Measurements from ENCODE around the gene RAB25. TPM values are rescaled to one million over a fixed set of nuclear protein-coding genes. Genes with fewer than 3 reads are reported as not detected.

Gene RAB25
- total RNA-seq, 1 experiment from 2014 or later = 18.1 TPM

- no TSS peak for BruUV-seq (replicated peaks)
- TF ChIP-seq EZH2phosphoT487 (IDR thresholded peaks at IDR 0.05; ENCODE audit: borderline replicate concordance, low read length) = no peak
- no peak for TF ChIP-seq EZH2 (IDR thresholded peaks at IDR 0.05; ENCODE audit: low read length, unreplicated experiment)
- no peak for TF ChIP-seq CTCF (conservative IDR thresholded peaks at IDR 0.05; ENCODE audit: low read depth, low read length)
- intact Hi-C loops (cut with micrococcal nuclease) = loop anchor here (5.0 kb wide), 1 partner anchor 62 kb away; no protein-coding TSS in a partner anchor
- Histone ChIP-seq H3K9ac (ENCODE audit: low read length) (no peak overlapping the region), H3K4me2 (ENCODE audit: low read length) (no peak overlapping the region), H3K4me3 (ENCODE audit: low read length) (no peak overlapping the region), H3K27ac (ENCODE audit: low read length) (no peak overlapping the region), H3K27me3 (ENCODE audit: low read length) (no peaks in the 10 kb centered on the region), H3K79me2 (ENCODE audit: low read length) (peaks cover 5% of the 10 kb centered on the region), H4K20me1 (ENCODE audit: low read length) (no peaks in the 10 kb centered on the region), H3F3A (ENCODE audit: low read length, unreplicated experiment) (no peaks in the 10 kb centered on the region), H3K4me1 (ENCODE audit: insufficient read depth, low read length) (peaks cover 10% of the 10 kb centered on the region; the same call in 1 of the 2 replicates), H2AFZ (ENCODE audit: low read length) (no peak overlapping the region), H3K36me3 (ENCODE audit: low read depth, low read length) (no peaks in the 10 kb centered on the region), H3K9me3 (ENCODE audit: low read length) (no peaks in the 10 kb centered on the region), H3K9me2 (replicated peaks; ENCODE audit: low read length) (no peaks in the 10 kb centered on the region)
- ChIA-PET POLR2A (ENCODE audit: unreplicated experiment) (interaction anchor here (0.6 kb wide), 1 partner anchor 88 kb away, joined by 8 read pairs; no protein-coding TSS in a partner anchor), CTCF (interaction anchor here (0.7 kb wide), 1 partner anchor 31 kb away, joined by 3 read pairs; no protein-coding TSS in a partner anchor)
- no peak for ATAC-seq
- DNase-seq = no peak
These were observed 3.7 kb downstream of the RAB25 start for GRCh38 chr1:156064615-156065014.

- H3K9ac ChIP-seq (ENCODE audit: low read length) = no peak overlapping the region
- no peaks in the 10 kb centered on the region for H3K36me3 ChIP-seq (ENCODE audit: low read depth, low read length)
- H3K79me2 ChIP-seq (ENCODE audit: low read length) = peaks cover 5% of the 10 kb centered on the region
- ChIA-PET CTCF (interaction anchor here (0.5 kb wide), 1 partner anchor 1328 kb away, joined by 5 read pairs; no protein-coding TSS in a partner anchor), POLR2A (ENCODE audit: unreplicated experiment) (no interaction called here)
- intact Hi-C loops (cut with micrococcal nuclease) = loop anchor here (5.0 kb wide), 1 partner anchor 63 kb away; no protein-coding TSS in a partner anchor
- H3F3A ChIP-seq (ENCODE audit: low read length, unreplicated experiment) = no peaks in the 10 kb centered on the region
- no peak for DNase-seq
- no peaks in the 10 kb centered on the region for H3K9me3 ChIP-seq (ENCODE audit: low read length)
- no peak overlapping the region for H3K27ac ChIP-seq (ENCODE audit: low read length)
- H3K4me1 ChIP-seq (ENCODE audit: insufficient read depth, low read length) = peaks cover 10% of the 10 kb centered on the region; the same call in 1 of the 2 replicates
- ATAC-seq = no peak
- H4K20me1 ChIP-seq (ENCODE audit: low read length) = no peaks in the 10 kb centered on the region
- H3K4me2 ChIP-seq (ENCODE audit: low read length) = no peak overlapping the region
- no peaks in the 10 kb centered on the region for H3K27me3 ChIP-seq (ENCODE audit: low read length)
- no TSS peak for BruUV-seq (replicated peaks)
- TF ChIP-seq EZH2 (IDR thresholded peaks at IDR 0.05; ENCODE audit: low read length, unreplicated experiment) (no peak), CTCF (conservative IDR thresholded peaks at IDR 0.05; ENCODE audit: low read depth, low read length) (no peak), EZH2phosphoT487 (IDR thresholded peaks at IDR 0.05; ENCODE audit: borderline replicate concordance, low read length) (no peak)
- H3K9me2 ChIP-seq (replicated peaks; ENCODE audit: low read length) = no peaks in the 10 kb centered on the region
- no peak overlapping the region for H3K4me3 ChIP-seq (ENCODE audit: low read length)
- no peak overlapping the region for H2AFZ ChIP-seq (ENCODE audit: low read length)
These were observed 4.3 kb downstream of the RAB25 start for GRCh38 chr1:156065212-156065611.

GRCh38 chr1:156065871-156066270, 4.9 kb downstream of the RAB25 start:
- intact Hi-C loops (cut with micrococcal nuclease) = loop anchor here (1.0 to 5.0 kb wide), 2 partner anchors 64 to 128 kb away; no protein-coding TSS in a partner anchor
- Histone ChIP-seq H3F3A (ENCODE audit: low read length, unreplicated experiment) (no peaks in the 10 kb centered on the region), H3K4me1 (ENCODE audit: insufficient read depth, low read length) (peaks cover 7% of the 10 kb centered on the region; the same call in 1 of the 2 replicates), H3K9ac (ENCODE audit: low read length) (no peak overlapping the region), H3K27ac (ENCODE audit: low read length) (no peak overlapping the region), H2AFZ (ENCODE audit: low read length) (no peak overlapping the region), H4K20me1 (ENCODE audit: low read length) (no peaks in the 10 kb centered on the region), H3K4me2 (ENCODE audit: low read length) (no peak overlapping the region), H3K36me3 (ENCODE audit: low read depth, low read length) (no peaks in the 10 kb centered on the region), H3K79me2 (ENCODE audit: low read length) (peaks cover 5% of the 10 kb centered on the region), H3K9me2 (replicated peaks; ENCODE audit: low read length) (no peaks in the 10 kb centered on the region), H3K27me3 (ENCODE audit: low read length) (no peaks in the 10 kb centered on the region), H3K9me3 (ENCODE audit: low read length) (no peaks in the 10 kb centered on the region), H3K4me3 (ENCODE audit: low read length) (no peak overlapping the region)
- BruUV-seq (replicated peaks) = no TSS peak
- DNase-seq = no peak
- ChIA-PET POLR2A (ENCODE audit: unreplicated experiment) (no interaction called here), CTCF (interaction anchor here (0.5 to 1.3 kb wide), 6 partner anchors 25 to 1329 kb away, joined by 3 to 14 read pairs (median 6); no protein-coding TSS in a partner anchor)
- TF ChIP-seq EZH2 (IDR thresholded peaks at IDR 0.05; ENCODE audit: low read length, unreplicated experiment) (no peak), EZH2phosphoT487 (IDR thresholded peaks at IDR 0.05; ENCODE audit: borderline replicate concordance, low read length) (no peak), CTCF (conservative IDR thresholded peaks at IDR 0.05; ENCODE audit: low read depth, low read length) (no peak)
- no peak for ATAC-seq

Measured in PC-3 (cell line).